GOT3 (cell line): ENCODE results near the gene YEATS2.
A peak's percentile ranks its signal among the peaks of the same experiment; 100 is the strongest.

Source experiments
- DNase-seq: peaks from one replicate; lab custom pipeline; 2025; ENCODE audit warnings: mixed read lengths; lab: John Stamatoyannopoulos, UW

Gene YEATS2

GRCh38 chr3:183812761-183813445 lies 115.3 kb downstream of the YEATS2 start:
- DNase-seq, result no peak

DNA sequence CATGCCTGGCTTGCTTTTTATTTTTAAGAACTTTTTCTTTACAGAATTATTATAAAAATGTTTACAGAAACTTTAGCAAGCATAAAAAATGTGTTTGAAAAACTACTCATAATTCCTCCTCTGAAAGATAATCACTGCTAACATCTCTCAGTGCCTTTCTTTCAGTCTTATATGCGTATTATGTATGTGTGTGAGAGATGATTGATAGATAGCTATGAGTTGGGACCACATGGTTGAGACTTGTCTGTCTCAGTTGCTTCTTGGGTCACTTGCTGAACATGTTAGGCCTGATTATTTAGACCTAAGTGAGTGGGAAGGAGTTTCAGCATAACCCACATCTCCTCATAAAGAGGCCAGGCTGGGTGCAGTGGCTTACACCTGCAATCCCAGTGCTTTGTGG lies 116.6 kb downstream of the YEATS2 start:
- no peak for DNase-seq

DNA sequence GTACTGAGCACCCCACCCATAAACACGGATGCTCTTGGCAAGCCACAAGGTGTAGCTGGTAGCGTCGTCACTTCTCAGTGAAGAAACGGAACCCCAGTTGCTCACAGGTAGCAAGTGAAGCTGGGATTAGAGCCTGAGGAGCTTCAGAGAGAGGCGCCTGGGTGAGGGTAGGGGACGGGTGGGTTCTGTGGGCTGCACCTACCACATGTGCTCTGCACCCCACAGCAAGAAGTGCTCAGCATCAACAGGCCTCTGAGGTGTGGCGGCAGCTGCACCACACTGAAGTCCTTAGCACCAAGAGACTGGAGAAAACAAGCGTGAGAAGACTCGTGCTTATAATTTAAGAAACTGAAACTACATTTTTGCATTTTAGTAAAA lies 118.0 kb downstream of the YEATS2 start:
- DNase-seq, result no peak

DNA sequence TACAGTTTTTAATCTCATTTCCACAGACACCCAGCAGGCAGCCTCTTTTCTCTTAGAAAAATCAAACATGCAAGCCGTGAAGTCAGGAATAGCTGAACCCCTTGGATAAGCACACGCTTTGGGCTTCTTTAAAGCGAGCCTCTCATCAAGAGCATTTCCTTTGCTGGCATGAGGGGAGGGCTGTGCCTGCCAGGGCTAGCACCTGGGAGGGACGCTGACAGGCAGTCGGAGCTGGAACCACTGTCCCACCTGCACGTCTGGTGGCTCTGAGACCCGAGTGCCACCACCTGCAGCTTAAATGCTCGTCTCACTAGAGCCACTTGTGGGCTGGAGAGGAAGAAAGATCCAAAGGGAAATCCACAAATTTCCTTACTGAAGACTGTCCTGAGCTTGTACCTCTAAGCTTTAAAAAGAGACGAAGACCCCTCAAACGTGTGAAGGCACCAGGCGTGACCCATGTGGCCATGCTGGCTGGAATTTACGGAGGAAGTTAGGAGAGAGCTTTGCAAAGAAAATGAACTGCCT lies 118.4 kb downstream of the YEATS2 start:
- no peak for DNase-seq

DNA sequence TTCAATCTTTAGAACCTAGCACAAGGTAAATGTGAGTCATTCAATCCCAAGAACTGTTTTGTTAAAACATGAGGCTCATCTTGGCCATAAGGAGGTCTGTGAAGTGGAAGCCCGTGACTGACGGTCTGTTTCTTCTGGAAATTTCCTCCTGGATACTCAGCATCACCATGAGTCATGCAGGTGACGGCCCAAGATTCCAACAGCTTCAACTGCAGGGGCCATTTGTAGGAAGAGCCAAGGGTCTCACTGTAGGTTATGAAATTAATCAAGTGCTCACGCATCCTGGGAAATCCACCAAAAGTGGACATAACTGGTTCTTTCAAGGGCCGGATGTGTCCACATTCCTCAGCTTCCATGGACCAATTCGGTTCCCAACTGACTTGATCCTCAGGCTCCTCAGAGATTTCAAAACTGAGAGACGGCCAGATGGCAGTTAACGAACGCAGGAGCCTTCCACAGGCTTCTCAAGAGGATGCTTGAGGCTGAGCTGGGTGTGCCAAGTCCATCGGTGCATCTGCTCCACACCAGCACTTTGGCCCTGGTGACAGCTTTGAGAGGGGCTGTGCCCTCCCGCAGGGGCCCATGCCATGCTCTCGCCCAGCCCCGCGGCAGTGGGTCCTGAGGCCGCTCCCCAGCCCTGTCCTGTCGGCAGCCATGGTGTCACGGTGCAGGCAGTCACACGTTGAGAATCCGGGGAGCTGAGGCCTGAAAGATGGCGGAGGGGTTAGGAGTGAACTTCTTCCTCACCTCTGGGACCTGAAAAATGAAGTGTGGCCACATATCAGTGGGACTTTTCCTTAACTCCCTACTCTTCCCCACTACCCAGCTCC lies 119.3 kb downstream of the YEATS2 start:
- DNase-seq, result no peak

- no peak for DNase-seq
These were observed 120.0 kb downstream of the YEATS2 start for GRCh38 chr3:183817639-183818038.

DNA sequence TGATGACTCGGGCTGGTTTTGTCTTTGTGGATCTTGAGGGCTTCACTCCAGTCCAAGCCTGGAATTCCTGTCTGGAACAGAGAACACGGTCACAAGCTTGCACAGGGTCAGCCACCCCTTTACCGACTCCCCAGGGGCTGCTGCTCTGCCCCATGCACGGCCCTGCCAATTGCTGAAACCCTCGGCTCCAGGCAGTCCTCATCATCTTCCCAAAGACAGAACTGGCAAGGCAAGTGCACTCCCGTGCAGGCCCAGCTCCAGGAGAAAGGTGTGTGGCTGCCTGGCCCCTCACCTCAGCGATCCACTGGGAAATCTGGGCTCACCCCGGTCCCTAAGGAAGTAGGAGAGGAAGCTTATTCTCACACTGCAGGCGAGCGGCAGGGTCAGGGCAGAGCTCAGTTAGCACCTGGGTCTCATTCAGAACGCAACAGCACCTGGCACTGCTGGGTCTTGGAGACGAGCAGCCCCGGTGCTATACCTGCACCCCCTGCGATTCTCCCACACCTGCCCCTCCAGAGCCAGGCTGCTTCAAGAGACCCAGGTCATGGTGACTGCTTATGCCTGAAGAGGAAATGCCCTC lies 120.5 kb downstream of the YEATS2 start:
- no peak for DNase-seq

DNA sequence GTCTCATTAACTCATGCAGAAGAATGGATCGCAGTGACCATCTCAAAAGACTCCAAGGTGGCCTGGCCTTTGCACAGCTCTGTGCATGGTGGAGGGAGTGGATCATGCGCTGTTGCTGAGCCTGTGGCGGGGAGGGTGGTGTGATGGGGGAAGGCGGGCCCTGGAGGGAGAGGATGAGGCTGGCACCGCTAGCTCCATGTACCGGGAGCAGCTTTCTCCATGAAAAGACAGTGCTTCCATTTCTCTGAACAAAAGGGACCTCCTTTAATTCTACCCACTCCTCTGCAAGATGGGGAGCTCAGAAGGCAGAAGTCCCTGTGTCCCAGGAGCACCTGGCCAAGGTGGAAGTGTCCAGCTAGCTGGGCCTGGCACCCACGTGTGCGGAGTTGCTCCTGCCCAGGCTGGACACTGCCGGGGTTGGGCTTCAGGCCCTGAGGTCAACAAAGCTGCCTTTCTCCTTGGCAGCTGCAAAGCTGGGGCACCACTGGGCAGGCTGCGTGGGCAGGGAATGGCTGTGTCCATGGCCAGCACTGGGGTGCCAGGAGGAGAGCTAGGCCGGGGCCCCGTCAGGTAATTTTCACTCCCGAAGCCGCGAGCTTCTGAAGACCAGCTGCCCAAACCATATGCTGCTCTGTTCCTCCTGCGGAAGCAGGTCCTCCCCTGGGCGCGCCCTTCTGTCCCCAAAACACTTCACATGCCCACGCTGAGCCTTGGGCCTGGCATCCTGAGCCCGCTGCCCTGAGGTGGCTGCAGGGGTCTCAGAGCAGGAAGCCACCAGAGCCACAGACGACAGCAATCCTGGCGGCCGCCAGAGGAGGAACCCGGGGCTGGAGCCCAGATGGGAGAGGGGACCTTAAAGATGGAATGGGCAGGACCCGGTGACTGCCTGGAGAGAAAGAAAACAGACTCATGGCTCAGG lies 121.4 kb downstream of the YEATS2 start:
- DNase-seq, result no peak

DNA sequence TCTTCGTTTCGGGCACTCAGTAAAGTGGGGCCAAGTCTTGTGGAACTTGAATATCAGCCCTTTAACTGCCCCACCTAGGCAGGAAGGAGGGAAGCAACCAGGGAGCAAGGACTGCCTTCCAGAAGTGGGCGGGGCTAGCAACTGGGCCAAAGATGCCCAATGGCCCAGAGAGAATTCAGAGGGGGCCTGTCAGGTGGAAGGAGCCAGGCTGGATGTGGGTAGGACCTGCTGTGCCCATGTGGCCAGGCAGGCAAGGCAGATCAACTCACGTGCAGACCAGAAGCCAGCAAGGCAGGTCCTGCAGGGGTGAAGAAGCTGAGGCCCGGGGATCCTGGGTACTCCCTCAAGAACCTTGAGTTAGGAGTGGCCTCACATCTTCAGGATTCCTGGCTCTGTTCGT lies 122.2 kb downstream of the YEATS2 start:
- DNase-seq, result no peak

- no peak for DNase-seq
These were observed 125.0 kb downstream of the YEATS2 start for GRCh38 chr3:183822631-183823030.

DNA sequence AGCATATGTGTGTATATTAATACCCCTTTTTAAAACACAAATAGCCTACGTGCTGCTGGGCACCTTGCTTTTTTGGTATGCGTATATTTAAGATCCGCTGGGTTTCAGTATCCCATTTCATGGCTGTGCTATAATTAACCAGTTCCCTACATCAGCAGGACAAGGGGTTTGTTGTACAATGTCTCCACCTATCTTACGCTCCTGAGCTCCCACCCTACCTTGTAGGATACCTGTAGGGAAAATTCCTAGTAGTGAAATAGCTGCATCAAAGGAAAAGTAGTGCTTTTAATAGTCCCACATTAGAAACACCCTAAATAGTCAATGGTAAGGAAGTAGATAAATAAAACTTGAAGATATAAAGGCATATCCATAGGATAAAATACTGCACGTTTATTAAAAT lies 126.4 kb downstream of the YEATS2 start:
- DNase-seq, result no peak

- DNase-seq, result no peak
These were observed 127.3 kb downstream of the YEATS2 start for GRCh38 chr3:183824761-183825455.

DNA sequence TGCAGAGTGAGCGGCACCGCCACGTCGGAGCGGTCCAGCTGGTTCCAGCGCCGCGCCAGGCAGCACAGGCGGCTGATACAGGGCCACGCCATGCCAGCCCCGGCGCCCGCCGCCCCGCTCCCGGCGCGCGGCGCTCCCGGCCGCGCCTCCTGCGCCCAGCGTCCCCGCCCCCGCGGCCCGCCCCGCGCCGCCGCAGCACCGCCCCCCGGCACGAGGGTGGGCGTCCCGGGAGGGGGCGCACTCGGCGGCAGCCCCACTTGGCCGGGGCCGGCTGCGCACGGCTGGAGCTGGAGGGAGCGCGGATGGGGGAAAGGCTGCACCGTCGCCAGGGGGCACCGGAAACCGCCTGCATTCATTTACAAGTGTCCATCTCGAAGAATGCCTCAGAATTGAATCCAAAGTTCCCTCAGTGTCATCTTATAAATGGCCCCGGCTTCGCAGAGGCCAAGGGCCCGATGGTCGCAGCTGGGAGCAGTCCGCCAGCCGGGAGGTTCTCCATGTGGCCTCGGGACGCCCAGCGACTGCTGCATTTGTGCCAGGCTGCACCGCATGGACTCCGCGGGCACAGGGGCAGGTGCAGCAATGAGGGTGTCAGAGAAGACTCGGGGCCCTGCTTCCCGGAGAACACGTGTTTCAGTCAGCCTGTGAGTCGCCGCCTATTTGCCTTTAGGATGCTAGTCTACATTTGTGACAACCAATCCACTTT lies 128.0 kb downstream of the YEATS2 start, which contains the start of gene MAP6D1:
MAP6D1 (minus strand) TSS at position 122 of the 706 bp plus-strand sequence; CDS start at position 92, 30 bp downstream.
- DNase-seq, result peak; percentile 47

DNA sequence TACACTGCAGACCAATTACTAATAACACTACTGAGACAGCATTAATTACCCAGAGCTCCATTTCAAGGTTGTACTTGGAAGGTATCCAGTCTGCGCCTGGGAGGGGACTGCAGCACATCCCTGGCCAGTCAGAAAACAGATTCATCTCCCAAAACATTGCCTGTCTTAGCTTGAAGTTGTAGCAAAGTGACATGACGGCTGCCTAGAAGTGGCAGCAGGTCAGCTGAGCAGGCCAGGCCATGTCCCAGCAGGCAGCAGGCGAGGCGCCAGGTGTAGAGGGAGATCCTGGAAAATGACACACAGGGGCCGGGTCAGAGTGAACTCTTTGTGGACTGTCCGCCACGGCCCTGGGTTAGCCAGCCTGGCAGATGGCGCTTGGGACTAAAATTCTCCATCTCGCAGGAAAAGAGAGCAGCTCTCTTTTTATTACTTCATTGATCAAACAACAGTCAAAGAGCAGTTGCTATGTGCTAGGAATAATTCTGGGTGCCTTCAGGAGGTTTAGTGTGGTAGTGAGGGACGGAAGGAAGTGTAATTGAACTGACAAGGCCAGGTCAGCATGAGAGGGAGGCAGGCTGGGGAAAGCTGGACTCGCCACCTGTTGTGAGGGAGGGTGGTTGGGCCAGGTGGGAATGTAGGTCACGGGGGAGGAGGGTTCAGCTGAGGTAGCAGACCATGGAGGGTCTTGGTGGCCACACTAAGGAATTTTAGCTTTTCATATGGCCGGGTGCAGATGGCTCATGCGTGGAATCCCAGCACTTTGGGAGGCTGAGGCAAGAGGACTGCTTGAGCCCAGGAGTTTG lies 129.1 kb downstream of the YEATS2 start:
- DNase-seq, result no peak

GRCh38 chr3:183827809-183828537 lies 130.4 kb downstream of the YEATS2 start:
- DNase-seq, result no peak

DNA sequence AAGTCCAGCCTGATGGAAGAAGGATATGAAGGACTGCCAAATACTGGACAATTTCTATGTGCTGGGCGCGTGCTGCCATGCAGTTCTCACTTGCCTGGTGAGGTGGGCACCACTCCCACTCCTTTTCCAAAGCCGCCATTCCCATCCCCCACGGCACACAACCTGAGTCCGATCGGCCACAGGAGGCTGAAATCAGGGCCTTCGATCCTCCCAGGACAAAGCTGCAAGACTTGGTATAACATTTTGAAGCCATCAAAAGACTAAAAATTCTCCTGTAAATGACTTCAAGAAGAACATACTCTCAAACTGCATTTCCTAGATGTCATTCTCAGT lies 130.9 kb downstream of the YEATS2 start:
- DNase-seq, result no peak

GRCh38 chr3:183829466-183829865 lies 131.9 kb downstream of the YEATS2 start:
- DNase-seq, result no peak

DNA sequence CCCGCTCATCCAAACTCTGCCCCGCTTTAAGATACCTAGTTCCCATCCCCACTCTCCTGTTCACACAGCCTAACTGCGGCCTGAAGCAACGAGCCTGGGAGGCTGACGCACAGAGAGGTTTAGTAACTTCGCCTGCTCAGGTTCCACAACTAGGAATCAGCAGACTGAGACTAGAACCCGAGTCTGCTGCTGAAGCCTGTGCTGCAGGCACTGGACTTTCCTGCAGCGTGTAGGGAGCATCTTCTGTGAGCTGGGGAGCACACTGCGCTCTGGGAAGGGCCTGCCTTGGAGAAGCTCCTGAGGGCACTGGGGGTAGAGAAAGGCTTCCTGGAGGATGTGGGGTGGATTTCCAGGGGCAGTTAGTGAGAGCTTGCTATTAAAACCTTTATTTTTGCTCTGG lies 132.6 kb downstream of the YEATS2 start:
- DNase-seq, result no peak

DNA sequence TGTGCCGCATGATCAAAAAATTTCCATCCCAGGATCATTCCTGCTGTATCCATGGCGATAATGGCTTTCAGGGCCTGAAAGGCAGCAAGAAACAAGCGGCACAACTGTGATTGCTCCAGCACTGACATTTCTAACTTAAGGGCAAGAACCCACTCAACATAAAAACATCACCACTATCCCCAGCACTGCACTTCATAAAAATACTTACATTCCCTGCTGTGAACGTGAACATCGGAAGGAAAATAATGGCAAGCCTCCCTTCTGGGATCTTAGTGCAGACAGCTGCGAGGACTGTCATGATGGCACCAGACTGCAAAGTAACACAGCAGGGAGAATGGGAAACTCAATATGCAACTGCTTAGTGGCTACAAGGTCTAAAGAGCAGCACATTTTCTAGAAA lies 135.9 kb downstream of the YEATS2 start:
- no peak for DNase-seq
